Spleen (tissue), 11 donors: ENCODE results near the gene SULT2B1. TPM values are rescaled to one million over a fixed set of nuclear protein-coding genes. Genes with fewer than 3 reads are reported as not detected.

Source experiments
- DNase-seq: peaks from one replicate; pipeline ENCODE4 v3.0.0-alpha.2; 2020
- H3K27ac ChIP-seq, 8 donors: fragments of 200-600 bp; sonication (generic) in 7 of 8; 1 replicate in 4 of 8; 2 replicates in 4 of 8; pipeline versions ENCODE4 v1.5.0 to v1.8.0; 2016 to 2021; ENCODE audit warnings: inconsistent platforms in 4 of 8, mild to moderate bottlenecking in 4 of 8, moderate library complexity in 1 of 8
- H3K27me3 ChIP-seq, 7 donors: fragments of 200-600 bp; sonication (generic) in 6 of 7; replicated peaks in 1 of 7; 1 replicate in 4 of 7; 2 replicates in 3 of 7; pipeline versions ENCODE4 v1.5.0 to v1.8.0; 2016 to 2021; ENCODE audit warnings: inconsistent platforms in 3 of 7, mild to moderate bottlenecking in 1 of 7
- H3K36me3 ChIP-seq, 6 donors: fragments of 200-600 bp; sonication (generic) in 5 of 6; 1 replicate in 4 of 6; 2 replicates in 2 of 6; pipeline versions ENCODE4 v1.5.0 to v1.8.0; 2016 to 2021; ENCODE audit warnings: inconsistent platforms in 2 of 6
- H3K4me1 ChIP-seq, 6 donors: fragments of 200-600 bp; sonication (generic) in 5 of 6; 1 replicate in 3 of 6; 2 replicates in 3 of 6; pipeline versions ENCODE4 v1.5.0 to v1.8.0; 2016 to 2021; ENCODE audit warnings: inconsistent platforms in 3 of 6
- H3K4me3 ChIP-seq, 8 donors: fragments of 200-600 bp; sonication (generic) in 7 of 8; 1 replicate in 4 of 8; 2 replicates in 4 of 8; pipeline versions ENCODE4 v1.5.0 to v1.8.0; 2016 to 2021; ENCODE audit warnings: inconsistent platforms in 4 of 8, mild to moderate bottlenecking in 4 of 8, moderate library complexity in 2 of 8
- H3K9me3 ChIP-seq, 8 donors: fragments of 200-600 bp; sonication (generic) in 7 of 8; 1 replicate in 4 of 8; 2 replicates in 4 of 8; pipeline versions ENCODE4 v1.5.0 to v1.8.0; 2016 to 2021; ENCODE audit warnings: inconsistent platforms in 4 of 8
- CTCF ChIP-seq, 11 experiments: fragments of 200-600 bp in 7 of 11; fragments of 450-650 bp in 4 of 11; sonication (generic) in 4 of 11; IDR thresholded peaks in 8 of 11; conservative IDR thresholded peaks in 3 of 11; 1 replicate in 7 of 11; 2 replicates in 4 of 11; pipeline versions ENCODE4 v1.4.0 to v1.8.0; 2016 to 2021; ENCODE audit warnings: antibody characterized with exemption in 11 of 11, inconsistent platforms in 4 of 11, mild to moderate bottlenecking in 1 of 11
- POLR2A ChIP-seq, 3 donors: fragments of 450-650 bp; IDR thresholded peaks; one replicate each; pipeline ENCODE4 v1.5.1; 2017; ENCODE audit warnings: antibody characterized with exemption in 3 of 3, mild to moderate bottlenecking in 1 of 3
- POLR2AphosphoS5 ChIP-seq, 3 donors: sonication (generic); formaldehyde crosslinking; IDR thresholded peaks; one replicate each; pipeline ENCODE4 v1.5.1; 2017; ENCODE audit warnings: antibody characterized with exemption in 3 of 3
- WGBS, 5 donors: extraction: QIAGEN DNeasy Blood & Tissue Kit in 3 of 5; methylation state at CpG; one replicate each; pipeline versions ENCODE4 v1.1.5 to v1.1.7; 2013 to 2018; 5-methylcytosine and 5-hydroxymethylcytosine counted together
- intact Hi-C: fragments of 100-400 bp; cut with DNase I; formaldehyde crosslinking; loops from one replicate; pipeline ENCODE4 v1.15.0; 2023; ENCODE audit warnings: low total_unique reads
- polyA plus RNA-seq, 3 donors: library from polyadenylated mRNA; stranded (reverse); fragments of 200-250 nt; gene quantifications; one replicate each; pipeline ENCODE4 v1.2.1, GENCODE V29; 2013
- total RNA-seq, 7 donors: library from RNA; depleted of rRNA in 3 of 7; stranded (reverse); fragments of >200 nt in 3 of 7; fragmentation: NEBNext Ultra II Directional in 4 of 7; extraction: Animal tissue kit (Norgen Biotek cat#: 25700) in 4 of 7; gene quantifications; one replicate each; pipeline versions ENCODE4 v1.1.0 to v1.2.1, GENCODE V29; 2016 to 2021
- donor health status: healthy with polysubstance abuse.
- donor health status: DM: no; HTN: no; CAD: no; lungs with moderate emphysema.
- donor health status: DM: no; HTN: no; CAD: no.
- donor health status: Bipolar disorder and iron deficiency.
- donor health status: healthy.
- donor health status: DM: no; HTN: no; CAD: no.
- donor health status: DM: yes; HTN: yes; CAD: no.

Gene SULT2B1
- total and polyA plus RNA-seq, 10 donors, result 0.12 to 0.58 TPM; not detected in 8

- Histone ChIP-seq H3K4me1 (peaks cover 10 to 57% (median 36%) of the 10 kb centered on the region in 6 donors), H3K4me3 (no peak overlapping the region), H3K9me3 (no peaks in the 10 kb centered on the region), H3K27ac (peak overlapping the region in 3 of 8 donors; percentile 94 to 97 (median 94)), H3K36me3 (no peaks in the 10 kb centered on the region), H3K27me3 (no peaks in the 10 kb centered on the region)
- intact Hi-C loops, result no loop called here
- TF ChIP-seq POLR2AphosphoS5 (IDR thresholded peaks at IDR 0.05) (no peak), CTCF (IDR thresholded peaks at IDR 0.05 in 8 of 11, conservative IDR thresholded peaks at IDR 0.05 in 3 of 11) (no peak), POLR2A (IDR thresholded peaks at IDR 0.05) (no peak)
- peak; percentile 82 for DNase-seq
- WGBS, 5 donors, result 77 to 89% (median 80%) methylated on average over 33 of the region's 33 CpGs
Observed at GRCh38 chr19:48639483-48640375, 87.8 kb downstream of the SULT2B1 start.

- TF ChIP-seq CTCF (IDR thresholded peaks at IDR 0.05 in 8 of 11, conservative IDR thresholded peaks at IDR 0.05 in 3 of 11), result no peak
- TF ChIP-seq POLR2AphosphoS5 (IDR thresholded peaks at IDR 0.05), result no peak
- TF ChIP-seq POLR2A (IDR thresholded peaks at IDR 0.05), result no peak
- WGBS, 5 donors, result 91 to 97% (median 92%) methylated on average over 2 of the region's 2 CpGs
- H3K36me3 ChIP-seq, result no peaks in the 10 kb centered on the region
- H3K27ac ChIP-seq, result no peak overlapping the region
- H3K4me1 ChIP-seq, result peaks cover 12 to 56% (median 40%) of the 10 kb centered on the region in 6 donors
- intact Hi-C loops, result no loop called here
- no peak for DNase-seq
- H3K9me3 ChIP-seq, result no peaks in the 10 kb centered on the region
- H3K27me3 ChIP-seq, result peaks cover 0 to 5% (median 0%) of the 10 kb centered on the region in 7 donors
- H3K4me3 ChIP-seq, result no peak overlapping the region
Observed at GRCh38 chr19:48641850-48642249, 89.9 kb downstream of the SULT2B1 start.

- Histone ChIP-seq H3K27ac (no peak overlapping the region), H3K27me3 (peaks cover 0 to 5% (median 0%) of the 10 kb centered on the region in 7 donors), H3K4me1 (peaks cover 12 to 57% (median 42%) of the 10 kb centered on the region in 6 donors), H3K36me3 (no peaks in the 10 kb centered on the region), H3K9me3 (no peaks in the 10 kb centered on the region), H3K4me3 (no peak overlapping the region)
- TF ChIP-seq CTCF (IDR thresholded peaks at IDR 0.05 in 8 of 11, conservative IDR thresholded peaks at IDR 0.05 in 3 of 11) (no peak), POLR2AphosphoS5 (IDR thresholded peaks at IDR 0.05) (no peak), POLR2A (IDR thresholded peaks at IDR 0.05) (no peak)
- 89 to 96% (median 94%) methylated on average over 5 of the region's 5 CpGs for WGBS, 5 donors
- no peak for DNase-seq
- intact Hi-C loops, result no loop called here
Observed at GRCh38 chr19:48642862-48643261, 90.9 kb downstream of the SULT2B1 start.

GRCh38 chr19:48644355-48644754 is 92.4 kb downstream of the SULT2B1 start:
- TF ChIP-seq POLR2A (IDR thresholded peaks at IDR 0.05), result no peak
- TF ChIP-seq CTCF (IDR thresholded peaks at IDR 0.05 in 8 of 11, conservative IDR thresholded peaks at IDR 0.05 in 3 of 11), result no peak
- TF ChIP-seq POLR2AphosphoS5 (IDR thresholded peaks at IDR 0.05), result no peak
- Histone ChIP-seq H3K27ac (peak overlapping the region in 4 of 8 donors; percentile 87 to 96 (median 91)), H3K36me3 (no peaks in the 10 kb centered on the region), H3K9me3 (no peaks in the 10 kb centered on the region), H3K4me1 (peaks cover 12 to 61% (median 38%) of the 10 kb centered on the region in 6 donors), H3K4me3 (peak overlapping the region in 3 of 8 donors; percentile 54 to 78 (median 55)), H3K27me3 (peaks cover 0 to 5% (median 0%) of the 10 kb centered on the region in 7 donors)
- 61 to 78% (median 76%) methylated on average over 4 of the region's 4 CpGs for WGBS, 5 donors
- intact Hi-C loops, result no loop called here
- no peak for DNase-seq
